ENCODE data around the gene XRCC4.

GRCh38 chr5:83396662-83397061, 319.3 kb downstream of the XRCC4 start:
- TF ChIP-seq, protein P1, sequence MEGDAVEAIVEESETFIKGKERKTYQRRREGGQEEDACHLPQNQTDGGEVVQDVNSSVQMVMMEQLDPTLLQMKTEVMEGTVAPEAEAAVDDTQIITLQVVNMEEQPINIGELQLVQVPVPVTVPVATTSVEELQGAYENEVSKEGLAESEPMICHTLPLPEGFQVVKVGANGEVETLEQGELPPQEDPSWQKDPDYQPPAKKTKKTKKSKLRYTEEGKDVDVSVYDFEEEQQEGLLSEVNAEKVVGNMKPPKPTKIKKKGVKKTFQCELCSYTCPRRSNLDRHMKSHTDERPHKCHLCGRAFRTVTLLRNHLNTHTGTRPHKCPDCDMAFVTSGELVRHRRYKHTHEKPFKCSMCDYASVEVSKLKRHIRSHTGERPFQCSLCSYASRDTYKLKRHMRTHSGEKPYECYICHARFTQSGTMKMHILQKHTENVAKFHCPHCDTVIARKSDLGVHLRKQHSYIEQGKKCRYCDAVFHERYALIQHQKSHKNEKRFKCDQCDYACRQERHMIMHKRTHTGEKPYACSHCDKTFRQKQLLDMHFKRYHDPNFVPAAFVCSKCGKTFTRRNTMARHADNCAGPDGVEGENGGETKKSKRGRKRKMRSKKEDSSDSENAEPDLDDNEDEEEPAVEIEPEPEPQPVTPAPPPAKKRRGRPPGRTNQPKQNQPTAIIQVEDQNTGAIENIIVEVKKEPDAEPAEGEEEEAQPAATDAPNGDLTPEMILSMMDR (IDR thresholded peaks at IDR 0.05; ENCODE audit: low read depth, low read length): no peak
- no peak for TF ChIP-seq POLR2A (IDR thresholded peaks at IDR 0.05; ENCODE audit: extremely low read depth, insufficient read length)
- TF ChIP-seq, protein P2, sequence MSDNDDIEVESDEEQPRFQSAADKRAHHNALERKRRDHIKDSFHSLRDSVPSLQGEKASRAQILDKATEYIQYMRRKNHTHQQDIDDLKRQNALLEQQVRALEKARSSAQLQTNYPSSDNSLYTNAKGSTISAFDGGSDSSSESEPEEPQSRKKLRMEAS (IDR thresholded peaks at IDR 0.05; ENCODE audit: low read depth, low read length): peak; percentile 37; the same call in 1 of the 2 replicates

All from NB4 (cell line).